Hepatic stellate cell (primary cell): ENCODE measurements around the gene CPLX3.

Experiments
- DNase-seq: peaks from one replicate; pipeline ENCODE4 v3.0.0; 2011; ENCODE audit warnings: low spot score

Gene CPLX3

DNA sequence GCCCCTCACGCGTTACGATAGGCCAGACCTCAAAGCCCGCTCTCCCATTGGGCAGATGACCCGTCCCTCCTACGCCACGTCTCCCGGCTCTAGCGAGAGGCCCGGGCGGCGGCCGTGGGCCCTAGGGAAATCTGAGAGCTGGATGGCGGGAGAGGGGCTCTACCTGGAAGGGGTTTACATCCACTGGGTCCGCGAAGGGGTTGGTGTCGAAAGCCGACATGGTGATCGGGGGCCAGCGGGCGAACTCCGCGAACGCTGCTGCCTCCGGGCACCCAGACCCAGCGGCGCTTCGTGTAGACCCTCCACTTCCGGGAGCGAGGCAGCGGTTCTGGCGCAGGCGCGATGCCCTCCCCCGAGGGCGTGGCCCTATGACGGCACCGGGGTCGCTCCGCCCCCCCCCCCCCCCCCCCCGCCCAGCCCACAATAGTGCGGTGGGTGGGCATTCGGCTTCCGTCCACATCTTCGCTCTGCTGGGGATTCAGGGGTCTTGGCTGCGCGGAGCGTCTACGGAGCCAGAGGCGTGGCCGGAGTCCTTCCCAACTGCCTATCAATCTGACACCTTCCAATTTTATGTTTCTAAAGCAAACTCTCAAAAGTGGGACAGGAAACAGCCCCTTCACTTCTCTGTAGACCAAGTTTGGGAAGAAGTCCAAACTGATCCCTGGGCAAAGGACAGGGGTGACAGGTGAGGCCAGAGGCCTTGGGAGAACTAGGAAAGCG lies 46.8 kb downstream of the CPLX3 start, which contains the start of gene SCAMP2:
TSS of gene SCAMP2 (minus strand) at position 330 of the 720 bp plus-strand sequence. CDS start at position 220, 110 bp downstream.
- DNase-seq, result peak; percentile 99

DNA sequence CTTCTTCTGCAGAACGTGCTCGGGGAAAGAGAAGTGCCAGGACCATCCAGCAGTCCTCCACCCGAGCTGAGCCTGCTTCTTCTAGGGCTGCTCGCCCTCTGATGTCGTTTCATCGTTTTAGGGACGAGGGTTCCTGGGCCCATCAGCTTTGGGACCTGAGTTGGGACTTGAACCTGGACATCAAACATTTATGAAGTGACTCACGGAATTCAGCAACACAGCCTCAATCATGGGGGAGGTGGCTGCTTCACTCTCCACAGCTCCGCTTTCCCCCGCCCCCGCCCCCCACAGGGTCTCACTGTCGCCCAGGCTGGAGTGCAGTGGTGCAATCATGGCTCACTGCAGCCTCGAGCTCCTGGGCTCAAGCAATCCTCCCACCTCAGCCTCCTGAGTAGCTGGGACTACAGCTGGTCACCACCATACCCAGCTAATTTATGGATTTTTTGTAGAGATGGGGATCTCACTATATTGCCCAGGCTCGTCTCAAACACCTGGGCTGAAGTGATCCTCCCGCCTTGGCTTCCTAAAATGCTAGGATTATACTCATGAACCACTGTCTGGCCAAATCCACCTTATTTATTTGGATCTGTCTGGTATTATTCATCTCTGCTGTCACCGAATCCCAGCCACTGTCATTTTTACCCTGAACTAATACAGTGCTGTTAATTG lies 47.5 kb downstream of the CPLX3 start:
- peak; percentile 30 for DNase-seq

DNA sequence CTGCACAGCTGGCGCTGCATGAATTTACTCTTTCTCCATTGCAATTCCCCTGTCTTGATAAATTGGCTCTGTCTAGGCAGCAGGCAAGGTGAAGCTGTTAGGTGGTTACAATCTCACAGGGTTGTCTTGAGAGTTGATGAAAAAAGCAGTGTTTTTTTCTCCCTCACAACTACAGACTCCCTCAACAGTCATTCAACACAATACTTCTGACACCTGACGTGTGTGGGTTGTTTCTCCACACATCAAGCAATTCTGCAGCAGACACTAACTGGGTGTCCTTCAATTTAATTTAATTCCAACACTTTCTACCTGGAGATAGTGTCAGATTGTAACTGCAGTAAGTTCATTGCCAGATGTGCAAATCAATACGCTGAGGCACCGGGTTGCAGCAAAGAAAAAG lies 51.8 kb downstream of the CPLX3 start:
- DNase-seq, result no peak
